Esophagus squamous epithelium (tissue), 5 donors: ENCODE data around the gene TEX12. TPM values are rescaled to one million over a fixed set of nuclear protein-coding genes. Genes with fewer than 3 reads are reported as not detected.
A peak's percentile ranks its signal among the peaks of the same experiment; 100 is the strongest.

Experiments
- DNase-seq: peaks from one replicate; lab custom pipeline; 2025; lab: John Stamatoyannopoulos, UW
- H3K27ac ChIP-seq, 4 donors: fragments of 200-600 bp; sonication (generic); one replicate each; pipeline ENCODE4 v1.5.1; 2016 to 2019; ENCODE audit warnings: mild to moderate bottlenecking in 1 of 4
- H3K27me3 ChIP-seq, 4 donors: fragments of 200-600 bp; sonication (generic); 1 replicate in 3 of 4; 2 replicates in 1 of 4; pipeline versions ENCODE4 v1.5.1 to v1.6.0; 2017 to 2021; ENCODE audit warnings: antibody characterized with exemption in 1 of 4
- H3K36me3 ChIP-seq, 3 donors: fragments of 200-600 bp; sonication (generic); one replicate each; pipeline ENCODE4 v1.5.1; 2016 to 2019
- H3K4me1 ChIP-seq, 3 donors: fragments of 200-600 bp; sonication (generic); one replicate each; pipeline ENCODE4 v1.5.1; 2017 to 2019
- H3K4me3 ChIP-seq, 4 donors: fragments of 200-600 bp; sonication (generic); 1 replicate in 3 of 4; 2 replicates in 1 of 4; pipeline ENCODE4 v1.5.1; 2016 to 2019; ENCODE audit warnings: mild to moderate bottlenecking in 2 of 4, moderate library complexity in 1 of 4
- H3K9me3 ChIP-seq, 3 donors: fragments of 200-600 bp; sonication (generic); one replicate each; pipeline ENCODE4 v1.5.1; 2016 to 2019
- CTCF ChIP-seq, 6 experiments: fragments of 450-650 bp in 4 of 6; fragments of 200-600 bp in 2 of 6; sonication (generic) in 2 of 6; IDR thresholded peaks; one replicate each; pipeline ENCODE4 v1.5.1; 2016 to 2019; ENCODE audit warnings: antibody characterized with exemption in 6 of 6, mild to moderate bottlenecking in 4 of 6, moderate library complexity in 4 of 6
- POLR2A ChIP-seq, 4 donors: fragments of 450-650 bp; IDR thresholded peaks; one replicate each; pipeline ENCODE4 v1.6.1; 2017; ENCODE audit warnings: antibody characterized with exemption in 4 of 4, mild to moderate bottlenecking in 4 of 4, moderate library complexity in 3 of 4
- WGBS, 2 donors: methylation state at CpG; one replicate each; pipeline ENCODE4 v1.1.5; 2018; 5-methylcytosine and 5-hydroxymethylcytosine counted together
- intact Hi-C: fragments of 100-400 bp; cut with DNase I; formaldehyde crosslinking; loops from one replicate; pipeline ENCODE4 v1.15.0; 2022
- total RNA-seq, 4 donors: library from RNA; depleted of rRNA; stranded (reverse); fragments of >200 nt; gene quantifications; one replicate each; pipeline ENCODE4 v1.1.0, GENCODE V29; 2016
- donor health status: DM: yes; HTN: yes; CAD: no.

TEX12 gene
- total RNA-seq: 1 to 10 TPM in 1 of 4 donors, under 1 TPM in 1, not detected in 2; 0.38 to 2.5 TPM

GRCh38 chr11:112167145-112167544, at the start of gene TEX12:
Gene TEX12 (plus strand): TSS chr11:112167372. CDS start chr11:112169269, 1,897 bp downstream.
- Histone ChIP-seq H3K27me3 (no peaks in the 10 kb centered on the region), H3K4me1 (peaks cover 0 to 25% (median 9%) of the 10 kb centered on the region in 3 donors), H3K27ac (peak within 1 kb of the TSS in 3 of 4 donors; percentile 33 to 49 (median 36)), H3K9me3 (no peaks in the 10 kb centered on the region), H3K4me3 (no peak within 1 kb of the TSS), H3K36me3 (no peaks in the 10 kb centered on the region)
- intact Hi-C loops: no loop called here
- WGBS, 2 donors: 73 to 81% methylated on average over 15 to 25 of the region's 25 CpGs
- TF ChIP-seq CTCF (IDR thresholded peaks at IDR 0.05) (no peak), POLR2A (IDR thresholded peaks at IDR 0.05) (no peak)
- DNase-seq: no peak

GRCh38 chr11:112118176-112118575, 49.0 kb upstream of the TEX12 start:
- 75 to 79% methylated on average over 2 of the region's 2 CpGs for WGBS, 2 donors
- Histone ChIP-seq H3K27ac (no peak overlapping the region), H3K4me1 (peaks cover 0 to 44% (median 3%) of the 10 kb centered on the region in 3 donors), H3K36me3 (no peaks in the 10 kb centered on the region), H3K27me3 (no peaks in the 10 kb centered on the region), H3K4me3 (no peak overlapping the region), H3K9me3 (no peaks in the 10 kb centered on the region)
- no peak for TF ChIP-seq POLR2A (IDR thresholded peaks at IDR 0.05)
- TF ChIP-seq CTCF (IDR thresholded peaks at IDR 0.05): no peak
- no peak for DNase-seq
- intact Hi-C loops: loop anchor here (10.0 kb wide), 1 partner anchor 57 kb away; the partner anchor contains the start of gene BCO2

- intact Hi-C loops: no loop called here
- Histone ChIP-seq H3K9me3 (no peaks in the 10 kb centered on the region), H3K27ac (peak overlapping the region in 3 of 4 donors; percentile 80 to 88 (median 86)), H3K36me3 (no peaks in the 10 kb centered on the region), H3K4me1 (peaks cover 0 to 39% (median 3%) of the 10 kb centered on the region in 3 donors), H3K4me3 (no peak overlapping the region), H3K27me3 (no peaks in the 10 kb centered on the region)
- TF ChIP-seq POLR2A (IDR thresholded peaks at IDR 0.05) (no peak), CTCF (IDR thresholded peaks at IDR 0.05) (no peak)
- 64 to 75% methylated on average over 3 to 4 of the region's 5 CpGs for WGBS, 2 donors
- no peak for DNase-seq
These were observed 45.1 kb upstream of the TEX12 start for GRCh38 chr11:112121981-112122615.

- Histone ChIP-seq H3K9me3 (no peaks in the 10 kb centered on the region), H3K36me3 (no peaks in the 10 kb centered on the region), H3K4me1 (peaks cover 2 to 44% (median 3%) of the 10 kb centered on the region in 3 donors), H3K27ac (peak overlapping the region in 2 of 4 donors; percentile 61 to 88), H3K4me3 (no peak overlapping the region), H3K27me3 (no peaks in the 10 kb centered on the region)
- WGBS, 2 donors: 40 to 56% methylated on average over 4 of the region's 4 CpGs
- TF ChIP-seq CTCF (IDR thresholded peaks at IDR 0.05): no peak
- no peak for TF ChIP-seq POLR2A (IDR thresholded peaks at IDR 0.05)
- no peak for DNase-seq
- intact Hi-C loops: no loop called here
These were observed 44.0 kb upstream of the TEX12 start for GRCh38 chr11:112123129-112123528.

- WGBS, 2 donors: 88 to 96% methylated on average over 2 of the region's 2 CpGs
- Histone ChIP-seq H3K27ac (no peak overlapping the region), H3K9me3 (no peaks in the 10 kb centered on the region), H3K4me3 (no peak overlapping the region), H3K4me1 (peaks cover 13 to 50% (median 20%) of the 10 kb centered on the region in 3 donors), H3K36me3 (no peaks in the 10 kb centered on the region), H3K27me3 (no peaks in the 10 kb centered on the region)
- no peak for DNase-seq
- TF ChIP-seq CTCF (IDR thresholded peaks at IDR 0.05) (no peak), POLR2A (IDR thresholded peaks at IDR 0.05) (no peak)
- intact Hi-C loops: no loop called here
These were observed 40.1 kb upstream of the TEX12 start for GRCh38 chr11:112127056-112127455.
